HCT116 (cell line): Measurements from ENCODE around the gene PRDM8. TPM values are rescaled to one million over a fixed set of nuclear protein-coding genes. Genes with fewer than 3 reads are reported as not detected.

ENCODE experiments used
- ATAC-seq: fragments of 200-7000 bp; cut with Tn5 transposase; 2 replicates; pipeline ENCODE4 v1.9.1; 2020; ENCODE audit warnings: mild to moderate bottlenecking, moderate library complexity
- BruUV-seq: library from RNA; stranded (reverse); fragments of 400-500 nt; replicated peaks from 2 replicates; lab custom pipeline; 2021; lab: Mats Ljungman, UMichigan
- CTCF ChIA-PET: fragments of 300-600 bp; sonication (Branson Sonifier 250); formaldehyde crosslinking; loops from one replicate; lab custom pipeline; 2021; ENCODE audit warnings: antibody characterized with exemption; lab: Charles Lee
- POLR2A ChIA-PET: fragments of 300-600, 350-600 bp; sonication (Branson Sonifier 250); formaldehyde crosslinking; loops from one replicate; lab custom pipeline; 2021; ENCODE audit warnings: antibody characterized with exemption; lab: Charles Lee
- RAD21 ChIA-PET, 2 experiments: fragments of 300-600 bp; sonication (Branson Sonifier 250); formaldehyde crosslinking; loops; one replicate each; lab custom pipeline; 2023; ENCODE audit warnings: low total read pairs in 2 of 2; ENCODE audit not compliant: uncharacterized antibody in 2 of 2, unreplicated experiment in 2 of 2, low non-redundant PET in 1 of 2; lab: Charles Lee
- DNase-seq: peaks from one replicate; pipeline ENCODE4 v3.0.0-alpha.2; 2010; ENCODE audit warnings: low read depth, low spot score
- H2AFZ ChIP-seq: fragments of 200-600 bp; shearing (Covaris generic), sonication (generic); 2 replicates; pipeline ENCODE4 v1.6.1; 2017; ENCODE audit warnings: low read depth, mixed run types, mixed read lengths, antibody characterized with exemption, low read length; ENCODE audit not compliant: poor library complexity, severe bottlenecking
- H3K27ac ChIP-seq: 2 replicates; pipeline ENCODE4 v1.5.1; 2012; ENCODE audit warnings: low read depth, low read length
- H3K27me3 ChIP-seq: fragments of 200-600 bp; sonication (generic); 2 replicates; pipeline ENCODE4 v1.6.1; 2016; ENCODE audit warnings: mixed run types, low read length, mixed read lengths; ENCODE audit not compliant: insufficient read depth
- H3K36me3 ChIP-seq, 2 experiments: fragments of 200-500 bp in 1 of 2; fragments of 200-600 bp in 1 of 2; sonication (Bioruptor generic) in 1 of 2; sonication (generic) in 1 of 2; 2 replicates each; pipeline versions ENCODE4 v1.5.1 to v1.6.1; 2014 to 2016; ENCODE audit warnings: low read length in 2 of 2, inconsistent platforms in 1 of 2, mixed read lengths in 1 of 2, mixed run types in 1 of 2; ENCODE audit not compliant: insufficient read depth in 2 of 2, control insufficient read depth in 1 of 2
- H3K4me1 ChIP-seq, 2 experiments: fragments of 200-600 bp in 1 of 2; sonication (generic) in 1 of 2; 2 replicates each; pipeline versions ENCODE4 v1.5.1 to v1.6.1; 2012 to 2017; ENCODE audit warnings: low read length in 2 of 2, inconsistent platforms in 1 of 2, mild to moderate bottlenecking in 1 of 2, mixed read lengths in 1 of 2, mixed run types in 1 of 2, moderate library complexity in 1 of 2; ENCODE audit not compliant: insufficient read depth in 2 of 2, control insufficient read depth in 1 of 2
- H3K4me2 ChIP-seq: fragments of 200-600 bp; sonication (generic); 2 replicates; pipeline ENCODE4 v1.6.1; 2017; ENCODE audit warnings: mixed run types, low read length, mixed read lengths
- H3K4me3 ChIP-seq, 2 experiments: fragments of 200-600 bp in 1 of 2; sonication (generic) in 1 of 2; replicated peaks in 1 of 2; 2 replicates each; pipeline ENCODE4 v1.5.1; 2011 to 2016; ENCODE audit warnings: low read length in 2 of 2, control low read depth in 1 of 2, low read depth in 1 of 2, mild to moderate bottlenecking in 1 of 2, mixed read lengths in 1 of 2, mixed run types in 1 of 2
- H3K79me2 ChIP-seq: fragments of 200-600 bp; sonication (generic); 2 replicates; pipeline ENCODE4 v1.6.1; 2017; ENCODE audit warnings: mild to moderate bottlenecking, mixed run types, low read length, moderate library complexity, mixed read lengths; ENCODE audit not compliant: insufficient read depth
- H3K9ac ChIP-seq: fragments of 200-600 bp; sonication (generic); 2 replicates; pipeline ENCODE4 v1.6.1; 2016; ENCODE audit warnings: low read length, mixed read lengths
- H3K9me2 ChIP-seq: fragments of 200-600 bp; sonication (generic), shearing (Covaris generic); 2 replicates; pipeline ENCODE4 v1.6.1; 2017; ENCODE audit warnings: mixed run types, mild to moderate bottlenecking, moderate library complexity; ENCODE audit not compliant: insufficient read depth
- H3K9me3 ChIP-seq, 2 experiments: fragments of 200-500 bp in 1 of 2; fragments of 200-600 bp in 1 of 2; sonication (Bioruptor generic) in 1 of 2; sonication (generic) in 1 of 2; 2 replicates each; pipeline ENCODE4 v1.6.1; 2014 to 2017; ENCODE audit warnings: low read length in 2 of 2, mixed read lengths in 2 of 2, inconsistent platforms in 1 of 2, low read depth in 1 of 2, mild to moderate bottlenecking in 1 of 2, mixed run types in 1 of 2, moderate library complexity in 1 of 2; ENCODE audit not compliant: control insufficient read depth in 1 of 2, insufficient read depth in 1 of 2
- H4K20me1 ChIP-seq: fragments of 200-600 bp; sonication (generic), shearing (Covaris generic); 2 replicates; pipeline ENCODE4 v1.6.1; 2017; ENCODE audit warnings: mixed run types, mild to moderate bottlenecking, moderate library complexity; ENCODE audit not compliant: insufficient read depth
- ATF3 ChIP-seq: IDR thresholded peaks from 2 replicates; pipeline ENCODE4 v1.6.1; 2012
- CBX3 ChIP-seq: IDR thresholded peaks from 2 replicates; pipeline ENCODE4 v1.6.1; 2012; ENCODE audit warnings: low read depth
- CEBPB ChIP-seq: IDR thresholded peaks from 2 replicates; pipeline ENCODE4 v1.6.1; 2012; ENCODE audit warnings: low read depth
- EZH2 ChIP-seq: fragments of 200-600 bp; sonication (generic); IDR thresholded peaks from 2 replicates; pipeline ENCODE4 v1.6.1; 2017; ENCODE audit warnings: antibody characterized with exemption, mixed run types
- EZH2phosphoT487 ChIP-seq: fragments of 200-600 bp; IDR thresholded peaks from 2 replicates; pipeline ENCODE4 v1.6.1; 2018; ENCODE audit warnings: antibody characterized with exemption, borderline replicate concordance
- FOSL1 ChIP-seq: IDR thresholded peaks from 2 replicates; pipeline ENCODE4 v1.6.1; 2012; ENCODE audit warnings: low read depth
- JUND ChIP-seq: IDR thresholded peaks from 2 replicates; pipeline ENCODE4 v1.6.1; 2012
- MAX ChIP-seq: IDR thresholded peaks from 2 replicates; pipeline ENCODE4 v1.6.1; 2012
- POLR2A ChIP-seq: IDR thresholded peaks from 2 replicates; pipeline ENCODE4 v1.7.0; 2011; ENCODE audit warnings: borderline replicate concordance; ENCODE audit not compliant: insufficient read depth, insufficient read length; ENCODE audit errors: extremely low read depth
- POLR2AphosphoS5 ChIP-seq: IDR thresholded peaks from 2 replicates; pipeline ENCODE4 v1.6.1; 2011; ENCODE audit warnings: mild to moderate bottlenecking, low read depth, low read length, moderate library complexity
- SIN3A ChIP-seq: IDR thresholded peaks from 2 replicates; pipeline ENCODE4 v1.6.1; 2012; ENCODE audit warnings: low read depth
- SP1 ChIP-seq: IDR thresholded peaks from 2 replicates; pipeline ENCODE4 v1.6.1; 2012; ENCODE audit warnings: low read depth
- SRF ChIP-seq: IDR thresholded peaks from 2 replicates; pipeline ENCODE4 v1.6.1; 2012; ENCODE audit warnings: low read depth
- TCF7L2 ChIP-seq: IDR thresholded peaks from 2 replicates; pipeline ENCODE4 v1.7.0; 2011; ENCODE audit warnings: borderline replicate concordance, inconsistent platforms; ENCODE audit not compliant: insufficient read depth, insufficient read length; ENCODE audit errors: extremely low read depth
- YY1 ChIP-seq: IDR thresholded peaks from 2 replicates; pipeline ENCODE4 v1.6.1; 2011; ENCODE audit warnings: low read length, low read depth, moderate library complexity, mild to moderate bottlenecking; ENCODE audit not compliant: insufficient replicate concordance; ENCODE audit errors: extremely low read depth
- ZFX ChIP-seq: fragments of 450-650 bp; IDR thresholded peaks from 2 replicates; pipeline ENCODE4 v1.6.1; 2017
- ZNF274 ChIP-seq: fragments of 200-500 bp; sonication (Bioruptor generic); IDR thresholded peaks from 2 replicates; pipeline ENCODE4 v1.6.1; 2014; ENCODE audit warnings: mild to moderate bottlenecking, low read depth, low read length, inconsistent platforms
- intact Hi-C: fragments of 100-400 bp; cut with micrococcal nuclease; formaldehyde crosslinking; loops from 2 replicates; pipeline ENCODE4 v1.10.0; 2022
- total RNA-seq: library from RNA; stranded (reverse); gene quantifications from one replicate; pipeline ENCODE4 v1.2.1, GENCODE V29; 2021; ENCODE audit not compliant: unreplicated experiment
- TF ChIP-seq, protein P1 (sequence below): IDR thresholded peaks from 2 replicates; pipeline ENCODE4 v1.6.1; 2012; ENCODE audit warnings: low read depth

The PRDM8 gene
- total RNA-seq, 1 experiment from 2014 or later, result 1.4 TPM

- TF ChIP-seq, protein P1, sequence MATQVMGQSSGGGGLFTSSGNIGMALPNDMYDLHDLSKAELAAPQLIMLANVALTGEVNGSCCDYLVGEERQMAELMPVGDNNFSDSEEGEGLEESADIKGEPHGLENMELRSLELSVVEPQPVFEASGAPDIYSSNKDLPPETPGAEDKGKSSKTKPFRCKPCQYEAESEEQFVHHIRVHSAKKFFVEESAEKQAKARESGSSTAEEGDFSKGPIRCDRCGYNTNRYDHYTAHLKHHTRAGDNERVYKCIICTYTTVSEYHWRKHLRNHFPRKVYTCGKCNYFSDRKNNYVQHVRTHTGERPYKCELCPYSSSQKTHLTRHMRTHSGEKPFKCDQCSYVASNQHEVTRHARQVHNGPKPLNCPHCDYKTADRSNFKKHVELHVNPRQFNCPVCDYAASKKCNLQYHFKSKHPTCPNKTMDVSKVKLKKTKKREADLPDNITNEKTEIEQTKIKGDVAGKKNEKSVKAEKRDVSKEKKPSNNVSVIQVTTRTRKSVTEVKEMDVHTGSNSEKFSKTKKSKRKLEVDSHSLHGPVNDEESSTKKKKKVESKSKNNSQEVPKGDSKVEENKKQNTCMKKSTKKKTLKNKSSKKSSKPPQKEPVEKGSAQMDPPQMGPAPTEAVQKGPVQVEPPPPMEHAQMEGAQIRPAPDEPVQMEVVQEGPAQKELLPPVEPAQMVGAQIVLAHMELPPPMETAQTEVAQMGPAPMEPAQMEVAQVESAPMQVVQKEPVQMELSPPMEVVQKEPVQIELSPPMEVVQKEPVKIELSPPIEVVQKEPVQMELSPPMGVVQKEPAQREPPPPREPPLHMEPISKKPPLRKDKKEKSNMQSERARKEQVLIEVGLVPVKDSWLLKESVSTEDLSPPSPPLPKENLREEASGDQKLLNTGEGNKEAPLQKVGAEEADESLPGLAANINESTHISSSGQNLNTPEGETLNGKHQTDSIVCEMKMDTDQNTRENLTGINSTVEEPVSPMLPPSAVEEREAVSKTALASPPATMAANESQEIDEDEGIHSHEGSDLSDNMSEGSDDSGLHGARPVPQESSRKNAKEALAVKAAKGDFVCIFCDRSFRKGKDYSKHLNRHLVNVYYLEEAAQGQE, result no peak
- TF ChIP-seq MAX (no peak), JUND (no peak), EZH2phosphoT487 (no peak), EZH2 (no peak), POLR2AphosphoS5 (no peak)
Measured at GRCh38 chr4:80229590-80229989, 32.3 kb downstream of the PRDM8 start (continued).

- no peak for DNase-seq
- intact Hi-C loops, result no loop called here
Measured at GRCh38 chr4:80231180-80231579, 33.9 kb downstream of the PRDM8 start.

More at GRCh38 chr4:80231180-80231579, 33.9 kb downstream of the PRDM8 start:
- Histone ChIP-seq H3K9me3 (no peaks in the 10 kb centered on the region), H3K27ac (no peak overlapping the region), H2AFZ (no peak overlapping the region), H3K79me2 (no peaks in the 10 kb centered on the region), H3K4me3 (no peak overlapping the region), H3K36me3 (no peaks in the 10 kb centered on the region), H3K4me1 (no peaks in the 10 kb centered on the region), H3K4me2 (no peak overlapping the region), H3K9ac (no peak overlapping the region), H3K9me2 (no peaks in the 10 kb centered on the region), H3K27me3 (peaks cover 76% of the 10 kb centered on the region), H4K20me1 (no peaks in the 10 kb centered on the region)
- RAD21 ChIA-PET, result no interaction called here
- POLR2A ChIA-PET, result no interaction called here
- BruUV-seq, result no TSS peak
- CTCF ChIA-PET, result interaction anchor here (2.8 kb wide), 1 partner anchor 10 kb away, joined by 9 read pairs; no protein-coding TSS in a partner anchor
- ATAC-seq, result no peak
- no peak for TF ChIP-seq YY1
- TF ChIP-seq, protein P1, result no peak
- no peak for TF ChIP-seq SP1
- TF ChIP-seq SRF, result no peak
- no peak for TF ChIP-seq EZH2phosphoT487
- TF ChIP-seq ZNF274, result no peak
- no peak for TF ChIP-seq ZFX
- TF ChIP-seq POLR2A, result no peak
- TF ChIP-seq FOSL1, result no peak
- TF ChIP-seq SIN3A, result no peak
- TF ChIP-seq CBX3, result no peak
- no peak for TF ChIP-seq EZH2
- no peak for TF ChIP-seq CEBPB
- TF ChIP-seq ATF3, result no peak
- TF ChIP-seq TCF7L2, result no peak
- TF ChIP-seq, all 23 proteins: peak for 0
